Measurements from ENCODE around the gene HIVEP1. TPM values are rescaled to one million over a fixed set of nuclear protein-coding genes. Genes with fewer than 3 reads are reported as not detected.

Gene HIVEP1
- total and polyA plus RNA-seq, 12 donors = 3.4 to 20.9 (median 13.3) TPM

DNA sequence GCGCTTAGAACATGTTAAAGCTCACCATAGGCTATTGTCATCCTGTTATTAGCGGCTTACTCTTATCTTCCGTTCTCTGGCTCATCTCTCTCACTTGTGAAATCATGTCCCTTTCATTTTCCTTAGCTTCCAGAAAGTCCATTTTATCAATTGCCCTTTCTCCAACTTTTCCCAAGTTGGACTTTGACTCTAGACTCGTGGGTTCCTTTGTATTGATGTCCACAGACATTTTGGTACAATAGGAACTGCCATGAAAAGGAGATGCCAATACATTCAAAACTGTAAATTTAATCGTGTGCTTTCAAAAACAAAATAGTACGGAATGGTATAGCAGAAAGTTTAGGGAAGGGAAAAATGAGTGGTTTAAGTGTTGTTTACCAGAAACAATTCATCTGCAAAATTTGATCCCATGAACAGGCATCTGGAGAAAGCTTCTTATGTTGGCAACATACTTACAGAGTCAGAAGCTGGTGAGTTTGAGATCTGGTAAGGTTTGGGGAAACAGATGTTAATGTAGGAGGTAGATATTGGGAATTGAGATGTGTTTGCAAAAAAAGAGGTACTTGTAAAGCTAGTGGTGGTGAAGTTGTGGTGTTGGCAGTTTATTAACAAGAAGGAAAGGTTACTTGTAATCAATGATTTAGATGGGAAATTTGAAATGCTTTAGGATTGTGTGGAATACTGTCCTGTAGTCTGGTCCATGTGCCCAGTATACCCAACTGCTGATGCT, 10.2 kb upstream of the HIVEP1 start:
- ATAC-seq (no peak), DNase-seq (no peak)
- TF ChIP-seq, protein P1, sequence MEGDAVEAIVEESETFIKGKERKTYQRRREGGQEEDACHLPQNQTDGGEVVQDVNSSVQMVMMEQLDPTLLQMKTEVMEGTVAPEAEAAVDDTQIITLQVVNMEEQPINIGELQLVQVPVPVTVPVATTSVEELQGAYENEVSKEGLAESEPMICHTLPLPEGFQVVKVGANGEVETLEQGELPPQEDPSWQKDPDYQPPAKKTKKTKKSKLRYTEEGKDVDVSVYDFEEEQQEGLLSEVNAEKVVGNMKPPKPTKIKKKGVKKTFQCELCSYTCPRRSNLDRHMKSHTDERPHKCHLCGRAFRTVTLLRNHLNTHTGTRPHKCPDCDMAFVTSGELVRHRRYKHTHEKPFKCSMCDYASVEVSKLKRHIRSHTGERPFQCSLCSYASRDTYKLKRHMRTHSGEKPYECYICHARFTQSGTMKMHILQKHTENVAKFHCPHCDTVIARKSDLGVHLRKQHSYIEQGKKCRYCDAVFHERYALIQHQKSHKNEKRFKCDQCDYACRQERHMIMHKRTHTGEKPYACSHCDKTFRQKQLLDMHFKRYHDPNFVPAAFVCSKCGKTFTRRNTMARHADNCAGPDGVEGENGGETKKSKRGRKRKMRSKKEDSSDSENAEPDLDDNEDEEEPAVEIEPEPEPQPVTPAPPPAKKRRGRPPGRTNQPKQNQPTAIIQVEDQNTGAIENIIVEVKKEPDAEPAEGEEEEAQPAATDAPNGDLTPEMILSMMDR (IDR thresholded peaks at IDR 0.05) = no peak
- H3K9me3 ChIP-seq = no peaks in the 10 kb centered on the region
- H3K27ac ChIP-seq = no peak overlapping the region
- intact Hi-C loops (cut with DNase I) = loop anchor here in 2 of 10 donors (10.0 kb wide), 2 partner anchors 187 to 297 kb away; no protein-coding TSS in a partner anchor
- WGBS, 2 donors = 68 to 81% methylated on average over 6 of the region's 6 CpGs
- H3K27me3 ChIP-seq = no peaks in the 10 kb centered on the region
- no peak overlapping the region for H3K4me3 ChIP-seq
- H3K4me1 ChIP-seq = peaks cover 0 to 10% (median 0%) of the 10 kb centered on the region in 9 donors
- H3K36me3 ChIP-seq = no peaks in the 10 kb centered on the region

DNA sequence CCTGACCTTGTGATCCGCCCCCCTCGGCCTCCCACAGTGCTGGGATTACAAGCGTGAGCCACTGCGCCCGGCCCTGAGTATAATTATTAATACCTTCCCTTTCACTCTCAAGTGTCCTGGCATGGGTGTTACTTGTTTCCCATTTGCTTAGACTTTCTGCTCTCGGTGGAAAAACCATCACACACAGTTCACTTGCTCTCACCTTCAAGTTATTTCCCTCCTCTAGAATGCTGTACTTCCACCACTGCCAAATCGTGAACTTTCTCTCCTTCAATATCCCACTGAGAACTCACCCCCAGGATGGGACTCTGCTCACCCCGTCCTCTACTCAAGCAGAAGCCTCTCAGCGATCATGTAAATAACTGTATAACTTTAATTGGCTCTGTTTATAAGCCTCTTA, 4.6 kb upstream of the HIVEP1 start:
- 84 to 88% methylated on average over 9 of the region's 9 CpGs for WGBS, 2 donors
- Histone ChIP-seq H3K36me3 (no peaks in the 10 kb centered on the region), H3K4me1 (peaks cover 4 to 25% (median 19%) of the 10 kb centered on the region in 9 donors), H3K27ac (peak overlapping the region in 7 of 10 donors; percentile 94 to 98 (median 97)), H3K9me3 (no peaks in the 10 kb centered on the region), H3K4me3 (no peak overlapping the region), H3K27me3 (no peaks in the 10 kb centered on the region)
- intact Hi-C loops (cut with DNase I) = loop anchor here in 3 of 10 donors (5.0 to 10.0 kb wide), 6 partner anchors 40 to 305 kb away; no protein-coding TSS in a partner anchor
- TF ChIP-seq, protein P1 (IDR thresholded peaks at IDR 0.05) = no peak
- DNase-seq (no peak), ATAC-seq (no peak)

GRCh38 chr6:12007887-12008286, 4.2 kb upstream of the HIVEP1 start:
- 52 to 56% methylated on average over 4 of the region's 4 CpGs for whole genome bisulfite sequencing, 2 donors
- Histone ChIP-seq H3K9me3 (no peaks in the 10 kb centered on the region), H3K27ac (peak overlapping the region; percentile 89 to 98 (median 96)), H3K36me3 (no peaks in the 10 kb centered on the region), H3K4me3 (peak overlapping the region; percentile 32 to 92 (median 73)), H3K4me1 (peaks cover 4 to 25% (median 19%) of the 10 kb centered on the region in 9 donors), H3K27me3 (no peaks in the 10 kb centered on the region)
- DNase-seq (no peak), ATAC-seq (no peak)
- TF ChIP-seq, protein P1 (IDR thresholded peaks at IDR 0.05) = no peak
- intact Hi-C loops (cut with DNase I) = loop anchor here in 3 of 10 donors (2.0 to 10.0 kb wide), 7 partner anchors 41 to 351 kb away; no protein-coding TSS in a partner anchor

DNA sequence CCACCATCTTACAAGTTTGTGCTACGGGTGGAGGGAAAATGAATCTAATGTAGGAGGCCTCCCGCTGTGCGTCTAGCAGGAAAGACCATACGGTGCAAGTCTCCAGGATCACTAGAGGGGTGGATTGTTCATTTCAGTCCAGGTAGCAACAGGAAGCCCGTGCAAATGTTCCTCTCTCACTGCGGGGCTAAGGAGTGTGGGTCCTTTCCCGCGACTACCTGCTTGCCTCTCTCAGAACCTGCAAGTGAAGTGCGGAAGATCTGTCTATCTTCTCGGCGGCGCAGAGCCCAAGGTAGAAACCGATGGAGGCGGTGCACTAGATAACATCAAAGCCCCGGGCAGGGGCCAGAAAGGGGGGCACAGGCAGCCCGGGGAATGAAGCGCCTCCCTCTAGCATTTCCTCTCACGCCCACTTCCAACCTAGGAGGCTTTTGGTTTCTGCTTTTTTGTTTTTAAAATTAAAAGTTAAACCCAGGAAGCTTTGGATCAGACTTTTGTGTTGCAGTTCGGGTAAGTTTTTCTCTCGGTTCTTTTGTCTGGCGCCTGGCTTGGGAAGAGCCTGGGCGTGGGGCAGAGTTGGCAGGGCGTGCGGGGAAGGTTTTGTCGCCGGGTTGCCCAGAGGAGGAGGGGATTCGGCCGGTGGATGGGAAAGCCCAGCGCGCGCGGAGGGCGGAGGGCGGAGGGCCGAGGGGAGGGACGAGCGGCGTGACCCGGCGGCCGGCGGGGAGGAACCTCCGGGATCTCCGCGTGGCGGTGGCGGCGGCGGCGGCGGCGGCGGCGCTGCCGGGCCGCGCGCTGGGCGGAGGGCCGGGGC, 3.5 kb upstream of the HIVEP1 start:
- intact Hi-C loops (cut with DNase I) = loop anchor here in 3 of 10 donors (2.0 to 10.0 kb wide), 7 partner anchors 41 to 352 kb away; no protein-coding TSS in a partner anchor
- 1% methylated on average over 59 to 60 of the region's 60 CpGs for WGBS, 2 donors
- H3K36me3 ChIP-seq = no peaks in the 10 kb centered on the region
- TF ChIP-seq, protein P1 (IDR thresholded peaks at IDR 0.05) = no peak
- H3K27ac ChIP-seq = peak overlapping the region; percentile 89 to 98 (median 96)
- H3K4me3 ChIP-seq = peak overlapping the region; percentile 32 to 92 (median 73)
- no peaks in the 10 kb centered on the region for H3K27me3 ChIP-seq
- peaks cover 4 to 30% (median 24%) of the 10 kb centered on the region in 9 donors for H3K4me1 ChIP-seq
- DNase-seq = peak; percentile 88 to 89
- H3K9me3 ChIP-seq = no peaks in the 10 kb centered on the region
- ATAC-seq = peak; percentile 35 to 57 (median 50)

Data from heart right ventricle (tissue), 16 donors.